ENCODE data around the gene MAPT. TPM values are rescaled to one million over a fixed set of nuclear protein-coding genes. Genes with fewer than 3 reads are reported as not detected.
"Not testable (repeated sequence)": the region's sequence is repeated elsewhere in the genome, so short reads cannot be mapped to it uniquely, and the experiment has no call there.

The MAPT gene
- total RNA-seq, 1 donor from 2014 or later = 76.6 TPM

GRCh38 chr17:46020023-46020761, 125.8 kb downstream of the MAPT start:
- FAIRE-seq = no peak

GRCh38 chr17:46020998-46021397, 126.6 kb downstream of the MAPT start:
- DNase-seq (ENCODE audit: low spot score in 2 of 2) (no peak), FAIRE-seq (no peak)

More at GRCh38 chr17:46020023-46020761, 125.8 kb downstream of the MAPT start:
- DNase-seq (ENCODE audit: low spot score in 2 of 2) = no peak

- not testable (repeated sequence) for DNase-seq (ENCODE audit: low spot score in 2 of 2); FAIRE-seq
These were observed 129.0 kb downstream of the MAPT start for GRCh38 chr17:46023366-46023765.

GRCh38 chr17:46023783-46024388, 129.5 kb downstream of the MAPT start:
- FAIRE-seq (no peak), DNase-seq (ENCODE audit: low spot score in 2 of 2) (no peak)

GRCh38 chr17:46024590-46024989, 130.2 kb downstream of the MAPT start:
- FAIRE-seq (no peak), DNase-seq (ENCODE audit: low spot score in 2 of 2) (no peak)

GRCh38 chr17:46025060-46025459, 130.7 kb downstream of the MAPT start:
- DNase-seq (ENCODE audit: low spot score in 2 of 2) (no peak), FAIRE-seq (no peak)

GRCh38 chr17:46025510-46026165, 131.3 kb downstream of the MAPT start:
- no peak for DNase-seq (ENCODE audit: low spot score in 2 of 2)
- FAIRE-seq = no peak

GRCh38 chr17:46026166-46027047, 132.1 kb downstream of the MAPT start:
- DNase-seq (ENCODE audit: low spot score in 2 of 2) (no peak), FAIRE-seq (no peak)

- DNase-seq (ENCODE audit: low spot score in 2 of 2) (no peak), FAIRE-seq (no peak)
These were observed 133.0 kb downstream of the MAPT start for GRCh38 chr17:46027048-46027975.

GRCh38 chr17:46027976-46028325, 133.6 kb downstream of the MAPT start:
- FAIRE-seq (no peak), DNase-seq (ENCODE audit: low spot score in 2 of 2) (no peak)

GRCh38 chr17:46028374-46028773, 134.0 kb downstream of the MAPT start:
- DNase-seq (ENCODE audit: low spot score in 2 of 2) (no peak), FAIRE-seq (no peak)

- no peak for FAIRE-seq
- DNase-seq (ENCODE audit: low spot score in 2 of 2) = no peak
These were observed 134.7 kb downstream of the MAPT start for GRCh38 chr17:46028981-46029565.

- no peak for DNase-seq (ENCODE audit: low spot score in 2 of 2)
- no peak for FAIRE-seq
These were observed 135.3 kb downstream of the MAPT start for GRCh38 chr17:46029627-46030026.

GRCh38 chr17:46030752-46031151, 136.4 kb downstream of the MAPT start:
- DNase-seq (ENCODE audit: low spot score in 2 of 2) (no peak), FAIRE-seq (no peak)

GRCh38 chr17:46031440-46031839, 137.1 kb downstream of the MAPT start:
- no peak for DNase-seq (ENCODE audit: low spot score in 2 of 2)
- FAIRE-seq = no peak

GRCh38 chr17:46031920-46032319, 137.6 kb downstream of the MAPT start:
- no peak for FAIRE-seq
- no peak for DNase-seq (ENCODE audit: low spot score in 2 of 2)

- FAIRE-seq (no peak), DNase-seq (ENCODE audit: low spot score in 2 of 2) (no peak)
These were observed 138.6 kb downstream of the MAPT start for GRCh38 chr17:46032909-46033308.

GRCh38 chr17:46033392-46033791, 139.0 kb downstream of the MAPT start:
- FAIRE-seq (no peak), DNase-seq (ENCODE audit: low spot score in 2 of 2) (no peak)

- no peak for DNase-seq (ENCODE audit: low spot score in 2 of 2)
- no peak for FAIRE-seq
These were observed 140.9 kb downstream of the MAPT start for GRCh38 chr17:46035112-46035818.
